GM12872 (cell line): Measurements from ENCODE around the gene COG3.

ENCODE experiments used
- TF ChIP-seq, protein P1 (sequence below): IDR thresholded peaks from 3 replicates; pipeline ENCODE4 v1.5.1; 2011; ENCODE audit warnings: low read depth, mild to moderate bottlenecking, low read length, moderate library complexity; ENCODE audit not compliant: insufficient read depth

Gene COG3, protein sequence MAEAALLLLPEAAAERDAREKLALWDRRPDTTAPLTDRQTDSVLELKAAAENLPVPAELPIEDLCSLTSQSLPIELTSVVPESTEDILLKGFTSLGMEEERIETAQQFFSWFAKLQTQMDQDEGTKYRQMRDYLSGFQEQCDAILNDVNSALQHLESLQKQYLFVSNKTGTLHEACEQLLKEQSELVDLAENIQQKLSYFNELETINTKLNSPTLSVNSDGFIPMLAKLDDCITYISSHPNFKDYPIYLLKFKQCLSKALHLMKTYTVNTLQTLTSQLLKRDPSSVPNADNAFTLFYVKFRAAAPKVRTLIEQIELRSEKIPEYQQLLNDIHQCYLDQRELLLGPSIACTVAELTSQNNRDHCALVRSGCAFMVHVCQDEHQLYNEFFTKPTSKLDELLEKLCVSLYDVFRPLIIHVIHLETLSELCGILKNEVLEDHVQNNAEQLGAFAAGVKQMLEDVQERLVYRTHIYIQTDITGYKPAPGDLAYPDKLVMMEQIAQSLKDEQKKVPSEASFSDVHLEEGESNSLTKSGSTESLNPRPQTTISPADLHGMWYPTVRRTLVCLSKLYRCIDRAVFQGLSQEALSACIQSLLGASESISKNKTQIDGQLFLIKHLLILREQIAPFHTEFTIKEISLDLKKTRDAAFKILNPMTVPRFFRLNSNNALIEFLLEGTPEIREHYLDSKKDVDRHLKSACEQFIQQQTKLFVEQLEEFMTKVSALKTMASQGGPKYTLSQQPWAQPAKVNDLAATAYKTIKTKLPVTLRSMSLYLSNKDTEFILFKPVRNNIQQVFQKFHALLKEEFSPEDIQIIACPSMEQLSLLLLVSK

DNA sequence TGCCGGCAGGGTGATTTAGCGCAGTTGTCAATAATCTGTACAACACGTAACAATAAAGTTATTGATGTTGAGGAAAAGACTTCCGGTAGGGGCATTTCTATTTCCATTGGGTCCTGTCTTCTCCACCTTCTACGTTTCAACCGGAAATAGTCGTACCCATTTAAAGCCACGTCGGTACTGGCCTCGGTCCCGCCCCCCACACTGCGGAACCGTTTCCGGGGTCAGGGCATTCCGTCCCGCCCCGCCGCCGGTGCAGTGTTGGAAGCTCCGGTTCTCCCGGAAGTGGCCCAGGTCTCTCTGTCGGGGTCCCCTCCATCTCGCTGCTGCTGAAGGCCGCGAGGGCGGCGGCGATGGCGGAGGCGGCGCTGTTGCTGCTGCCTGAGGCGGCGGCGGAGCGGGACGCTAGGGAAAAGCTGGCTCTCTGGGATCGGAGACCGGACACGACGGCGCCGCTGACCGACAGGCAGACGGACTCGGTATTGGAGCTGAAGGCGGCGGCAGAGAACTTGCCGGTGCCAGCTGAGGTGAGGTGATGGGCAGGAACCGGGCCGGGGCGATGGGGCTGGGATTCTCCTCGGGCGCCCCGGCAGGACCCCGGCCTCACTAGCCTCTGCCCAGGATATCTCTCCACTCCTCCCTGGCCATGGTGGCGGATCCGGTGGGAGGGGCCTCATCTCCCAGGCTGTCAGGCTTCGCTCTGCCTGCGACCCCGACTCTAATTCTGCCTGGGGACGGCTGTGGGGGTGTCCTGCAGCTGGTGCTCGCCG is at the start of gene COG3:
Gene COG3, plus strand, starts transcription at position 253 of the 767 bp plus-strand sequence. Its CDS starts 98 bp downstream, at position 351.
- TF ChIP-seq, protein P1, sequence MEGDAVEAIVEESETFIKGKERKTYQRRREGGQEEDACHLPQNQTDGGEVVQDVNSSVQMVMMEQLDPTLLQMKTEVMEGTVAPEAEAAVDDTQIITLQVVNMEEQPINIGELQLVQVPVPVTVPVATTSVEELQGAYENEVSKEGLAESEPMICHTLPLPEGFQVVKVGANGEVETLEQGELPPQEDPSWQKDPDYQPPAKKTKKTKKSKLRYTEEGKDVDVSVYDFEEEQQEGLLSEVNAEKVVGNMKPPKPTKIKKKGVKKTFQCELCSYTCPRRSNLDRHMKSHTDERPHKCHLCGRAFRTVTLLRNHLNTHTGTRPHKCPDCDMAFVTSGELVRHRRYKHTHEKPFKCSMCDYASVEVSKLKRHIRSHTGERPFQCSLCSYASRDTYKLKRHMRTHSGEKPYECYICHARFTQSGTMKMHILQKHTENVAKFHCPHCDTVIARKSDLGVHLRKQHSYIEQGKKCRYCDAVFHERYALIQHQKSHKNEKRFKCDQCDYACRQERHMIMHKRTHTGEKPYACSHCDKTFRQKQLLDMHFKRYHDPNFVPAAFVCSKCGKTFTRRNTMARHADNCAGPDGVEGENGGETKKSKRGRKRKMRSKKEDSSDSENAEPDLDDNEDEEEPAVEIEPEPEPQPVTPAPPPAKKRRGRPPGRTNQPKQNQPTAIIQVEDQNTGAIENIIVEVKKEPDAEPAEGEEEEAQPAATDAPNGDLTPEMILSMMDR: no peak

DNA sequence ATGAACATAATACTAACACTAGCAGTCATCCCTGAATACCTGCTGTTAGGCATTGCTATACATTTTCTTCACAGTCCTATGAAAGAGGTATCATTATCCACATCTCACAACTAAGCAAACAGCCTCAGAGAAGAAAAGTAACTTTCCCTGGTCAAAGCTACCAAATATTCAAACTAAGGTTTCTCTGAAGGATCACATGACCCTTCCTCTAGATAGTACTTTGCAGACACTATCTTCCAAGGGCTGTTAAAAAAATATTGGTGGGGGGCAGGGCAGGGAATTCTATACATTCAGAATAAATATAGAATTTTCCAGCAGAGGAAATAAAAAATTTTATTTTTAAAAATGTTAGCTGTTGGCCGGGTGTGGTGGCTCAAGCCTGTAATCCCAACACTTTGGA is 49.6 kb upstream of the COG3 start:
- TF ChIP-seq, protein P1: no peak

DNA sequence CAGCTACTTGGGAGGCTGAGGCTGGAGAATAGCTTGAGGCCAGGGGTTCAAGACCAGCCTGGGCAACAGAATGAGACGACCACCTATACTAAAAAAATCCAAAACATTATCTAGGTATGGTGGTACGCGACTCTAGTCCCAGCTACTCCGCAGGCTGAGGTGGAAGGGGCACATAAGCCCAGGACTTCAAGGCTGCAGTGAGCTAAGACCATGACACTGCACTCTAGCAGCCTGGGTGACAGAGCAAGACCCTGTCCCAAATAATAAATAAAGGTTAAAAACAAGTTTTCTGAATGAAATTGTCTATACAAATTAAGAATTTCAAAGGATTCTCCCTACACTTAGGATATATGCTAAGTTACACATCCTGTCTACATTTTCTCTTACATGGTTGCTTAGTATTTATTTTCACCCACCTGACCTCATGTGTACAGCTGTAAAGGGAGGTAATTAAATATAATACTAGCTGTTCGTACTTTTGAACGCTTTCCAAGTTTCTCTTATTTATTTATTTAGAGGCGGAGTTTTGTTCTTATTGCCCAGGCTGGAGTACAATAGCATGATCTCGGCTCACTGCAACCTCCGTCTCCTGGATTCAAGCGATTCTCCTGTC is 48.1 kb upstream of the COG3 start:
- TF ChIP-seq, protein P1: no peak

DNA sequence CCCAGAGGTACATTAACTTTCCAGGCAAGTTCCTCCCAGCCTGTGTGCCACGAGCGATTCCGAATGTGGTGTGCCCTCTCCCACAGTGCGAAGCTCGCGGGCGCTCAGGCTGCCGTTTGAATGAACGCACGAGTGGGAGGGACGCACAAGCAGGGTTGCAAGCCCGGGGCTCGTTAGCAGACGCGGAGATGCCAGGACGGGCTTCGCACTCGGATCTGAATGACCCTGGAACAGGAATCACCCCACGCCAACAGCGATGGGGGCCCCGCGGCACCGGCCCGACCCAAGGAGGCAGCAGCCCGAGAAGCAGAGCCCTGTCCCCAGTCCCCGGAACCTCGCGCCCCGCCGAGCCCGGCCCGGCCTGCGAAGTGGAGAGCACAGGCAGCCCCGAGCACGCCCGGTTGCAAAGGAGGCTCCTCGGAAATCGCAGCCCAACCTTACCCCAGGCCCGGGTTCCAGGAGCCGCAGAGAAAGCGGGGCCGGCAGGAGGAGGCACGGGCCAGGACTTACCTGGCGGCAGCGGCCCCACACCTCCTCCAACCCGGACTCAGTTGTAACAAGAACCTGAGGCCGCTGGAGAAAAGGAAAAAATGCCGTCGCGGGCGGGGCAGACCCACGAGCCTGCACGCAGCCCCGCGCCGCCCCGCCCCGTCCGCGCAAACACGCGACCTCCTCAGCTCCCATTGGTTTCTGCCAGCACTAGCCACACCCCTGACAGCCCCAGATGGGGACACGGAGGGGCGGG is 46.8 kb upstream of the COG3 start, which contains the start of gene SLC25A30:
Gene SLC25A30, minus strand, starts transcription at position 584 of the 745 bp plus-strand sequence. CDS start 6,948 bp downstream, outside the sequence.
- TF ChIP-seq, protein P1: no peak

DNA sequence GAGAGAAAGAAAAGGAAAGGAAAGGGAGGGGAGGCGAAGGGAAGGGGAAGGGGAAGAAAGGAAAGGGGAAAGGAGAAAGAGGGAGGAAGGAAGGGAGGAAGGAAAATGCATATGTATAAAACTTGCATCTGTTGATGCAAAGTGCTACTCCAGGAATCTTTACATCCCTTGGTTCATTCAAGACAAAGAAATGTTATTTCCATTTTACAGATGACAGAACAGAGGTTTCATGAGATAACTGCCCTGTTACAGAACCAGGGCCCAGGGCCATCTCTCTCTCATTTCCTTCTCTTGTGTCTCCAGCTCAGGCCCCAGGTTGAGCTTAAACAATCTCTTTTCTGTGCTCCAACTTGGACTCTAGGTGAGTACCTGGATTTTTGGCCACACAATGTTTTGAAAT is 44.8 kb upstream of the COG3 start:
- TF ChIP-seq, protein P1: no peak

DNA sequence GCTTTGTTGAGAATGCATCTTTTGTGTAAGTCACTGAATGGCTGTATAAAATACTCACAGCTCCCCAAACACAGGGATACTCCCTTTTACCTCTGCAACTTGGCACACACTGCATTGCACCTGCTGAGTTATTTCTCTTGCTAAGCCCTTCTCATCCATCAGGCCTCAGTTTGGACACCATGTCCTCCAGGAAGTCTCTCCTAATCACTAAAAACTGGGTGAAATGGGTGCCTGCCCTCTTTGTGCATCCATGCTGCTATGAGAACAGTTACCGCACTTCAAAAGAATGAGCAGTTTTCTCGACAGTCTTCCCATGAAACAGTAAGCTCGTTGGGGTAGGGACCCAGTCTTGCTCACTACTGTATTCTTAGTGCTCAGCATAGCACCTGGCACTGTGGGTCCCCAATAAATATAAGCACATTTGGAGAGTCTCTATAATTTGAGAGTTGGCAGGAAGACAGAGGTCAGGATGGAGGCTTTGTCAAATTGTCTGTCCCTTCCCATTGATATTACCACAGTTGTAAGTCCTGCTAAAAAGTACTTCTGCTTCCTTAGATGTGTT is 41.9 kb upstream of the COG3 start:
- TF ChIP-seq, protein P1: no peak
